GM13977 (cell line): ENCODE results near the gene HS6ST1.
A peak's percentile ranks its signal among the peaks of the same experiment; 100 is the strongest.

ENCODE experiments used
- DNase-seq: peaks from one replicate; pipeline ENCODE4 v3.0.0; 2012; ENCODE audit warnings: low spot score
- CTCF ChIP-seq: IDR thresholded peaks from 2 replicates; pipeline ENCODE4 v1.5.1; 2012; ENCODE audit warnings: mild to moderate bottlenecking, control low read depth; ENCODE audit not compliant: insufficient read depth; ENCODE audit errors: extremely low read depth, missing control alignments
- in situ Hi-C: fragments of 300-500 bp; cut with MboI; formaldehyde crosslinking; loops from one replicate; pipeline ENCODE4 v1.12.0; 2022; ENCODE audit warnings: low sequenced_read_pairs, low pct_unique_long_range_greater_than_20kb, mixed read lengths, inconsistent platforms; ENCODE audit not compliant: unreplicated experiment

HS6ST1 gene

DNA sequence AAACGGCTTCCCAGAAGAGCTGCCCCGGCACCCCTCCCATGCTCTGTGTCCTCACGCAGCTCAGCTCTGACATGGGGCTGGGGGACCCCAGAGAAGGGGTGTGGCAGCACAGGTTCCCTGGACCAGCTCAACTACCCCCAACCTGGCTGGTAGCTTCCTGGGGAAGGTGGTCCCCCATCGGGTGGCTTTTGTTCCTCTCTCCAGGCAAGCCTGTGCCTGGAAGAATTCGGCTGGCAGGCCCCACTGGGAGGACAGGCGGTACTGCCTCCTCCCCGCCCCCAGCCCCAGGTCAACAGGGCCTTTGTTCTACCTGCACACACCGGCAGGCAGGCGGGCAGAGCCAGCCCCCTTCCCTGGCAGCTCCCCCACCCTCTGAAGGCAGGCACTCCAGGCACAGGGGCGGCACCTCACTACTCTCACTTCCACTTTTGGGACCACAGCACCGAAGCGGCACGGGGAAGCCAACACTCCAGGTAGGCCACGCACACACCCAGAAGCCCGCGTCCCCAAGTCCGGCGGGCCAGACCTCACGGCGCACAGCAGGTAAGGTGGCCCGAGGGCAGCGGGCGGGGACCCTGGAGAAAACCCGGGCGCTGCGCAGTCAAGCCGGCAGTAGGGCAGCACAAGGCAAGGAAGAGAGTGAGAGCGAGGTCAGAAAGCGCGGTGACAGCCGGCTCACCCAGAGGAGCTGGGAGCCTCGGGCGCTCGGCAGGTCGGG lies 1.3 kb downstream of the HS6ST1 start:
- in situ Hi-C loops = no loop called here
- DNase-seq = peak; percentile 78
- TF ChIP-seq CTCF = no peak

DNA sequence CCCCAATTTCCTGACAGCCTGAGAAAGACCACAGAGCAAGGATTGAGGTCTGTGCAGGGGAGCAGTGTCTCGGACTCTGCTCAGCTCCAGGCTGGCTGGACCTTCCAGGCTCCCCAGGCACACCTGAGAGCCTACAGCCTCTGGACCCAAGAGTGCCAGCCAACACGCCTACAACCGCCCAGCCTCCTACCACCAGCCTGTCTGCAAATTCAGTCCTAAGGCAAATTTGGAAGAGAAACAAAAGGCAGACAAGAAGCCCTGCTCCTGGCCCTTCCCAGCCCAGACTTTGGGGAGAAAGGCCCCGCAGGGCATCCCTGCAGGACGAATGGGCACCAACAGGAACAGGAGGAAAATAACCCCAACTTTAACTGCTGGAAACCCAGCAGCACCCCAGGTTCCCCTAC lies 1.9 kb downstream of the HS6ST1 start:
- no peak for TF ChIP-seq CTCF
- no peak for DNase-seq
- in situ Hi-C loops = no loop called here

- TF ChIP-seq CTCF = no peak
- no peak for DNase-seq
- in situ Hi-C loops = no loop called here
These were observed 2.6 kb downstream of the HS6ST1 start for GRCh38 chr2:128315829-128316776.

DNA sequence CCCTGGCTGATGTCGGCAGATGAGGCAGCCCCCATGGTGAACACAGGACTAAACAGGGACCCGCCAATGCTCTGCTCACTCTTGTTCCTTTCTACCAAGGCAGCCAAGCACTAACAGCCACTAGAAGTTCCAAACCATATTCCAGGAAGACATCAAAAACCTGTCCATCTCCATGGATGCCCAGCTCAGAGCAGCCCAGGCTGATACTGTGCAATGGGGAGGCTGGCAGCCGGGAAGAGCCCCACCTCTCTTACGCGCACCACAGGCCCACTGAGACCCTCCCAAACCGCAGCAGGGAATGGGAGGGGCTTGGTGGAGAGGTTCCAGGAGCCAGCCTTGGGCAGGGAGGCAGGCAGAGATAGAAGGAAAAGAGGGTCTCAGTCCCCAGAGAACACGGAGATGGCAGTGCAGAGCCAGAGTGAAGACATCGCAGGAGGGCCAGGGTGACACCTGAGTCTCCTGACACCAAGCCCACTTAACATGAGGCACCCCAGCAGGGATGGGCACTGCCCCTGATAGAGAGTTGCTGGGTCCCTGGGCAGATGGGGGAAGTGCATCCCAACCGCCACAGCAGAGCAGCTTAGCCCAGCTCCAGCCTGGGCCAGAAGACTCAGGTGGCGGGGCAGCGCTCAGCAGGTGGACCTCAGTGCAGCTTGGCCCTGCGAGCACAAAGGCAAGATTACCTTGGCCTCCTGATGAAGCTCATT lies 3.4 kb downstream of the HS6ST1 start:
- TF ChIP-seq CTCF = no peak
- in situ Hi-C loops = no loop called here
- no peak for DNase-seq

- in situ Hi-C loops = no loop called here
These were observed 4.1 kb downstream of the HS6ST1 start for GRCh38 chr2:128314348-128315121.

More at GRCh38 chr2:128314348-128315121, 4.1 kb downstream of the HS6ST1 start:
- no peak for TF ChIP-seq CTCF
- DNase-seq = no peak
